Cardiac muscle cell (in vitro differentiated cells and primary cell): ENCODE data around the gene THOC6. TPM values are rescaled to one million over a fixed set of nuclear protein-coding genes. Genes with fewer than 3 reads are reported as not detected.

Source experiments
- DNase-seq, 2 donors: peaks; one replicate each; pipeline versions ENCODE4 v3.0.0 to v3.0.0-alpha.2; 2010 to 2017; ENCODE audit warnings: low read depth in 1 of 2, low spot score in 1 of 2
- H3K27ac ChIP-seq: fragments of 200-600 bp; sonication (generic); 2 replicates; pipeline ENCODE4 v1.5.1; 2016
- H3K27me3 ChIP-seq: fragments of 200-600 bp; sonication (generic); 2 replicates; pipeline ENCODE4 v1.6.0; 2016; ENCODE audit warnings: control low read depth
- H3K36me3 ChIP-seq: fragments of 200-600 bp; sonication (generic); 2 replicates; pipeline ENCODE4 v1.5.1; 2016; ENCODE audit warnings: control low read depth
- H3K4me1 ChIP-seq: fragments of 200-600 bp; sonication (generic); 2 replicates; pipeline ENCODE4 v1.8.1; 2017; ENCODE audit warnings: low read depth, mild to moderate bottlenecking, mixed run types
- H3K4me3 ChIP-seq: fragments of 200-600 bp; sonication (generic); 2 replicates; pipeline ENCODE4 v1.5.1; 2016; ENCODE audit warnings: mild to moderate bottlenecking
- H3K9me3 ChIP-seq: fragments of 200-600 bp; sonication (generic); 2 replicates; pipeline ENCODE4 v1.5.1; 2017; ENCODE audit warnings: low read depth, mild to moderate bottlenecking, control low read depth
- CTCF ChIP-seq: IDR thresholded peaks from 2 replicates; pipeline ENCODE4 v1.5.1; 2012; ENCODE audit warnings: low read depth, mild to moderate bottlenecking, low read length
- polyA plus RNA-seq: library from polyadenylated mRNA; unstranded; fragments of >200 nt; fragmentation: Nextera tagmentation; extraction: Ambion mirVana; gene quantifications from 2 replicates; pipeline ENCODE4 v1.2.1, GENCODE V29; 2016
- total RNA-seq: library from RNA; depleted of rRNA; stranded (reverse); fragments of >200 nt; gene quantifications from 2 replicates; pipeline ENCODE4 v1.2.3, GENCODE V29; 2016

The THOC6 gene
- total and polyA plus RNA-seq, 2 experiments from 2014 or later: 36.9 to 61.3 TPM

- H3K27me3 ChIP-seq: no peaks in the 10 kb centered on the region
- H3K36me3 ChIP-seq: no peaks in the 10 kb centered on the region
- peaks cover 67% of the 10 kb centered on the region for H3K4me1 ChIP-seq
- H3K4me3 ChIP-seq: no peak overlapping the region
- DNase-seq: peak in 1 of 2 donors; percentile 71
- TF ChIP-seq CTCF: no peak
- peak overlapping the region; percentile 96 for H3K27ac ChIP-seq
- H3K9me3 ChIP-seq: no peaks in the 10 kb centered on the region
These were observed 15.2 kb upstream of the THOC6 start for GRCh38 chr16:3008690-3009037.

GRCh38 chr16:3009568-3010390 lies 14.1 kb upstream of the THOC6 start:
- H3K27ac ChIP-seq: peak overlapping the region; percentile 96
- no peaks in the 10 kb centered on the region for H3K27me3 ChIP-seq
- peak in 1 of 2 donors; percentile 88 for DNase-seq
- H3K9me3 ChIP-seq: no peaks in the 10 kb centered on the region
- H3K4me3 ChIP-seq: no peak overlapping the region
- no peaks in the 10 kb centered on the region for H3K36me3 ChIP-seq
- TF ChIP-seq CTCF: no peak
- H3K4me1 ChIP-seq: peaks cover 67% of the 10 kb centered on the region

- Histone ChIP-seq H3K9me3 (no peaks in the 10 kb centered on the region), H3K27ac (peak overlapping the region; percentile 96), H3K4me1 (peaks cover 63% of the 10 kb centered on the region), H3K4me3 (no peak overlapping the region), H3K27me3 (no peaks in the 10 kb centered on the region), H3K36me3 (no peaks in the 10 kb centered on the region)
- DNase-seq: no peak
- no peak for TF ChIP-seq CTCF
These were observed 13.3 kb upstream of the THOC6 start for GRCh38 chr16:3010510-3010909.

- Histone ChIP-seq H3K36me3 (no peaks in the 10 kb centered on the region), H3K27ac (no peak overlapping the region), H3K9me3 (no peaks in the 10 kb centered on the region), H3K4me3 (no peak overlapping the region), H3K27me3 (no peaks in the 10 kb centered on the region), H3K4me1 (peaks cover 46% of the 10 kb centered on the region)
- no peak for DNase-seq
- no peak for TF ChIP-seq CTCF
These were observed 11.6 kb upstream of the THOC6 start for GRCh38 chr16:3012246-3012645.

GRCh38 chr16:3012828-3013420 lies 10.9 kb upstream of the THOC6 start, which contains the start of gene CLDN9:
Gene CLDN9, plus strand, starts transcription at chr16:3012923. Its CDS starts 440 bp downstream, at chr16:3013363.
- H3K9me3 ChIP-seq: no peaks in the 10 kb centered on the region
- peak in 1 of 2 donors; percentile 48 for DNase-seq
- no peaks in the 10 kb centered on the region for H3K36me3 ChIP-seq
- H3K4me3 ChIP-seq: no peak within 1 kb of the TSS
- H3K27ac ChIP-seq: no peak within 1 kb of the TSS
- H3K27me3 ChIP-seq: no peaks in the 10 kb centered on the region
- no peak for TF ChIP-seq CTCF
- H3K4me1 ChIP-seq: peaks cover 39% of the 10 kb centered on the region
